Kidney capillary endothelial cell (primary cell): ENCODE results near the gene ADK.
"Not testable (repeated sequence)": the region's sequence is repeated elsewhere in the genome, so short reads cannot be mapped to it uniquely, and the experiment has no call there.

Experiments used
- DNase-seq: peaks from one replicate; pipeline ENCODE4 v3.0.0-alpha.2; 2018; ENCODE audit warnings: low spot score

The ADK gene

GRCh38 chr10:74305730-74306129, 154.7 kb downstream of the ADK start:
- no peak for DNase-seq

DNA sequence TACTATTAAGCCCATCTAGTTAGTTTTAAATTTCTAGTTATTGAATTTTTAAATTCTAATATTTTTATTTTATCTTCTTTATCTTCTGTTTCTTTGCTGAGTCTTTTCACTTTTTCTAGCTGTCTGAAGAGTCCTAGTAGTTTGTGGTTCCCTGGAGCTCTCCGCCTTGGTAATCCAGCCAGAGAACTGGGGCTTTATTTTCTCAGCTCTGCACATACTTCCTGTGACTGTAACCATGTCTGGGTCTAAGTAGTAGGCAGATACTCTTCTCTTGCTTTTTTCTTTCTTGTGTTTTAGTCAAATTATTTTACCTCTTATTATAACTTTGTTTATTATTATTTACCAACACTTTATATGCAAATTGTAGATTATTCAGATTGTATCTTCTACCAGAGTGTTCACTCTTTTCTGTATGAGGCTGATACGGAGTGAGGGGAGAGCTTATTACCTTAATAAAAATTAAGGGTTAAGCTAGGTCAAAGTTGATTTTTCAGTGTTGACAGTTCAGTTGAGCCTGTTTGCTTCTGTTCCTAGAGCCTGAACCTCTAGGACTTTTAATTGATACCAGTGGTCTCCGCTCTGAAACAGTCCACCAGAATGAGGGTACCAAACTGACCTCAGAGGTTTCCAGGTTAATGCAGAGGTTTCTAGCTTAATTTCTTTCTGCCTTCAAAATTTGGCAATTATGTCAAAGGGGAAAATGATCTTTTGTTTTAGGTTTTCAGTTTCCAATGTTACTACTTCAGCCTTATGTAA, 155.4 kb downstream of the ADK start:
- DNase-seq: no peak

GRCh38 chr10:74307061-74307651, 156.1 kb downstream of the ADK start:
- no peak for DNase-seq

- DNase-seq: no peak
These were observed 159.7 kb downstream of the ADK start for GRCh38 chr10:74310652-74311257.

DNA sequence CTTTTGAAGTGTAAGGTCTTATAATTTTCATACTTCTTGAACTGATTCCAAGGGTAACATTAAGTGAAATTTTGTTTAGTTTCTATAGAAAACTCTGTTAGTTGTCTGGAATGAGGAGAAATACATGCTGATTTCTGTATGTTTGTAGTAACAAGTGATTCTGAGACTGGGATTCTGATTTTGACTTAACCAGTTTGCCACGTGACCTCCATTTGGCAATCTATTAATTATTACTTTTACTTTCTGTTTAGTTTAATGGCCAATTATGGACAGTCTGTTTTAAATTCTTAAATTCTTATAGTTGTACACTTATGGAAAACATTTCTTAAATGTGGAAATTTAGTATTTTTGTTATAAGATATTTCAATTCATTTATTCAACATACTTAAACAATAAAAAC, 163.1 kb downstream of the ADK start:
- no peak for DNase-seq

- DNase-seq: no peak
These were observed 169.0 kb downstream of the ADK start for GRCh38 chr10:74320026-74320425.

GRCh38 chr10:74320717-74321116, 169.7 kb downstream of the ADK start:
- DNase-seq: no peak

GRCh38 chr10:74322141-74322540, 171.1 kb downstream of the ADK start:
- no peak for DNase-seq

DNA sequence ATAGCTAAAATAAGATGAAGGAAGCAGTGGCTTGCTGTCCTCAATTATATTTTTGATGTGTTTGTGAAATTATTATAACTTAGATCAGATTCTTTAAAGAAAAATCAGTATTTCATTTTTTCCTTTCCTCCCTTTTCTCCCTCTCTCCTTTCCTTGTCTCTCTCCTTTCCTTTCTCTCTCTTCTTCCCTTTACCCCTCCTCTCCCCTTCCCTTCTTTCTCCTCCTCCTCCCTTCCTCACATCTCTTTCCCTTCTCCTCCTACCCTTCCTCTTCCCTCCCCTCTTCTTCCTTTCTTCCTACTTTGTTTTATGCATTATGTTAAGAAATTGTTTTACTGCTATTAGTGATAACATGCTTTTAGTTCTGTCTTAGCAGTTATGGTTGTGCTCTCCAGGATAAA, 171.5 kb downstream of the ADK start:
- DNase-seq: no peak

DNA sequence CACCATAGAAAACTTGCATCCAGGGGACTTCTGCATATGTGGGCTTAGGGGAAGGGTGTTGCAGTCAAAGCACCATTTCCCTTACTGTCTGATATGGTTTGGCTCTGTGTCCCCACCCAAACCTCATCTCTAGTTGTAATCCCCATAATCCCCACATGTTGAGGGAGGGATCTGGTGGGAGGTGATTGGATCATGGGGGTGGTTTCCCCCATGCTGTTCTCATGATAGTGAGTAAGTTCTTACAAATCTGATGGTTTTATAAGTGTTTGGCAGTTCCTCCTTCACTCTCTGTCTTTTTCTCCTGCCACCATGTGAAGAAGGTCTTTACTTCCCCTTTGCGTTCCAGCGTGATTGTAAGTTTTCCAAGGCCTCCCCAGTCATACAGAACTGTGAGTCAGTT, 177.4 kb downstream of the ADK start:
- DNase-seq: no peak

DNA sequence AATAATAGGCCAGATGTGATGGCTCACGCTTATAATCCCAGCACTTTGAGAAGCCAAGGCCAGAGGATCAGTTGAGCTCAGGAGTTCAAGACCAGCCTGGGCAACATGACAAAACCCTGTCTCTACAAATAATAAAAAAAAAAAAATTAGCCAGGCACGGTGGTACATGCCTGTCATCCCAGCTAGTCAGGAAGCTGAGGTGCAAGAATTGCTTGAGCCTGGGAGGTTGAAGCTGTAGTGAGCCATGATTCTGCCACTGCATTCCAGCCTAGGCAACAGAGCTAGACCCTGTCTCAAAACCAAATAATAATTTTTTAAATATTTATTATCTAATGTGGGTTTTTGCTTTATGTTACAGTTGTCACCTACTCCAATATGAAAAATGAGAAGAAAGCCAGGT, 178.9 kb downstream of the ADK start:
- DNase-seq: no peak

DNA sequence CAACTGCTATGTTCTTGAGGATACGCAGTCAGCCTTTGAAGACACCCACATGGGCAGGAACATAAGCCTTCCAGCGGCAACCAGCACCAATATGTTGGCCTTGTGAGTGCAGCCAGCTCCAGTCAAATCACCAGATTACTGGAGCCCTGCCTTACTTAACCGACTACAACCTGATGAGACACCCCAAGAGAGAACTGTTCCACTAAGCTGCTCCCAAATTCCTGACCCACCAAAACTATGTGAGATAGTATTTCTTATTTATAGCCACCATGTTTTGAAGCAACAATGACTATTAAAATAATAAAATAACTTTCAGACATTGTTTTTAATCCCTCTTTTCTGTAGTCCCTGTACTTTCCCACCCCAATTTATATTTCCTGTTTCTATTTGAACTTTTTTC, 179.6 kb downstream of the ADK start:
- DNase-seq: no peak

GRCh38 chr10:74332398-74332797, 181.4 kb downstream of the ADK start:
- DNase-seq: no peak

DNA sequence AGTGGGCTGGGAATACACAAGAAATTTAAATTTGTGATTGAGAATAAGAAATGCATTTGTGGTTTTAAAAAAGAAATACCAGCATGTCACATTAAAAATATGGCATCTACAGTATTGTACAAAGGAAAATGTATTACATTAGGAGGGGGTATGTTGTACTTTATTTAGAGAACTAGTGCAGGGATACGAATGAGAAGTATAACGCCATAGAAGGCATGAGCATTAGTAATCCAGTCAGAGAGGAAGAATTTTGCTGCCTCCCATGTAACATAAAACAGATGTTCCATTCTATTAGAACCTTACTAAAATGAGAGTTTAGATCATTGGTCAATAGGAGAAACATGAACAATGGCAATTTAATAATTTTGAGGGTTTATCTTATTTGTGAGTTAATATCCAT, 182.2 kb downstream of the ADK start:
- no peak for DNase-seq

DNA sequence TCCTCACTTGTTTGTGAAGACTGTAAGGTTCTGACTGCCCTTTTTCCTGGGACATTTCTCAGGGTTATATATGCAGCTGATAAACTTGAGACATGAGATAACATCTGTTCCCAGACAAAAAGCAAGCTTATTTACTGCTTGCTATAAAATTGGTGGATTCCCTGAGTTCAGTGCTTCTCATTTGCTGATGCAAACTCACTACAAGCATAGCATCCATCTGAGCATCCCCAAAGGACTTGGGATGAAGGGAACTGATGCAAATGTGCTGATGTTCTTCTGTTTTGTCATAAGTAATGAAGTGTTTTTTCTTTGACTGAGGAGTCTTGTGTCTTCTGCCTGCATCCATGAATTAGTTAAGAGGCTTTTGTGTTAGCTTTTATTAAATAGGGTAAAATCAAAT, 183.2 kb downstream of the ADK start:
- DNase-seq: no peak

GRCh38 chr10:74335501-74335900, 184.5 kb downstream of the ADK start:
- DNase-seq: no peak

DNA sequence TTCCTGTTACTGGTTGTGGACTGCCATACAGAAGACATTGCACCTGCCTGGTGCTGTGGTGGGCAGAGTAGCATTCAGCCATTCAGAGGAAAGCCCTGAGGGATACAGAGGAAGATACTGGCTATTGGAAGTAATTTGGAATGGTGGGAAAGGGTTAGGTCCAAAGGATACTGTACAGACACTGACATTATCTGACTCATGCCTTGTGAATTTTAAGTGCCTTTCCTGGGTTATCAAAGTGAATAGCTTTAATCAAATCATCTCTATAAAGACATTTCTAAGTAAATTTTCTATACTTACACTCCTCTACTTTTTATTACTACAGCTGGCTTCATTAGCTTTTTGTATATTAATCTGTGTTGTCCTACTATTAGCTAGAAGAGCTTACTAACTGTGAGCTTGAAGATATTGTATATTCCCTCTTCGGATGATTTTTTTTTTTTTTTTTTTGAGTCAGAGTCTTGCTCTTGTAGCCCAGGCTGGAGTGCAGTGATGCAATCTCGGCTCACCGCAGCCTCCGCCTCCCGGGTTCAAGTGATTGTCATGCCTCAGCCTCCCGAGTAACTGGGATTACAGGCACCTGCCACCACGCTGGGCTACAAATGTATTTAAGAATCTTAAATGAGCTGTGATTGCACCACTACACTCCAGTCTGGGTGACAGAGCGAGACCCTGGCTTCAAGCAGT, 186.5 kb downstream of the ADK start:
- no peak for DNase-seq

DNA sequence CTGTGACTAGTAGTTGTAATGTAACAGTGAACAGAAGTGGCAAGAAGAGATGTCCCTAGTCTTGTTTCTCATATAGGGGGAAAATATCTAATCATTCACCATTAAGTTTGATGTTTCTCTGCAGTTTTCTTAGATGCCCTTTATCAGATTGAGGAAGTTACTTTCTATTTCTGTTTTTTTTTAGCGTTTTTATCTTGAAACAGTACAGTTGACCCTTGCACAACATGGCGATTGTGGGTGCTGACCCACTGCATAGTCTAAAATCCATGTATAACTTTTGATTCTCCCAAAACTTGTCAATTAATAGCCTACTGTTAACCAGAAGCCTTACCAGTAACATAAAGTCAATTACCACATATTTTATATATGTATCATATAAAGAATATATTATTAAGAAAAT, 192.0 kb downstream of the ADK start:
- DNase-seq: no peak

- DNase-seq: no peak
These were observed 192.8 kb downstream of the ADK start for GRCh38 chr10:74343804-74344203.

GRCh38 chr10:74344306-74344705, 193.3 kb downstream of the ADK start:
- DNase-seq: no peak

DNA sequence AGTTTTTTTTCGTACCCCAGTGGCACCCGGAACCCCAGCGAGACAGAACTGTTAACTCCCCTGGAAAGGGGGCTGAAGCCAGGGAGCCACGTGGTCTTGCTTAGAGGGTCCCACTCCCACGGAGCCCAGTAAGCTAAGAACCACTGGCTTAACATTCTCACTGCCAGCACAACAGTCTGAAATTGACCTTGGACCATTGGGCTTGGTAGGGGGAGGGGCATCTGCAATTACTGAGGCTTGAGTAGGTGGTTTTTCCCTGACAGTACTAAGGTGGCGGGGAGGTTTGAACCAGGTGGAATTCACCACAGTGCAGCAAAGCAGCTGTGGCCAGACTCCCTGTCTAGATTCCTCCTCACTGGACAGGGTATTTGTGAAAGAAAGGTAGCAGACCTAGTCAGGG, 196.5 kb downstream of the ADK start:
- no peak for DNase-seq

DNA sequence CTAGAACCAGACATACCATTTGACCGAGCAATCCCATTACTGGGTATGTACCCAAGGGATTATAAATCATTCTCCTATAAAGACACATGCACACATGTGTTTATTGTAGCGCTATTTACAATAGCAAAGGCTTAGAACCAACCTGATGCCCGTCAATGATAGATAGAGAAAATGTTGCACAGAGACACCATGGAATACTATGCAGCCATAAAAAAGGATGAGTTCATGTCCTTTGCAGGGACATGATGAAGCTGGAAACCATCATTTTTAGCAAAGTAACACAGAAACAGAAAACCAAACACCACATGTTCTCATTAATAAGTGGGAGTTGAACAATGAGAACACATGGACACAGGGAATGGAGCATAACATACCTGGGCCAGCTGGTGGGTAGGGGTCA, 202.0 kb downstream of the ADK start:
- not testable (repeated sequence) for DNase-seq

DNA sequence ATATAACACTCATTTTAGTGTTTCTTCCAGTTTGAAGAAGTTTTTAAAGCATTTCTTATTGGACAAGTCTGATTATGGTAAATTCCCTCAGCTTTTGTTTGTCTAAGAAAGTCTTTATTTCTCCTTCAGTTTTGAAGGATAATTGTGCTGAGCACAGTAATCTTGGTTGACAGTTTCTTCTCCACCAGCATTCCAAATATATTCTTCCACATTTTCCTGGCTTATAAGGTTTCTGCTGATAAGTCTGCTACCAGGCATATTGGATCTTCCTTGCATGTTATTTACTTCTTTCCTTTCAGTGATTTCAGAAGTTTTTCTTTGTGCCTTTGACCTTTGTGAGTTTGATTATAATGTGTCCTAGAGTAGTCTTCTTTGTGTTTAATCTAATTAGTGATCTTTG, 210.7 kb downstream of the ADK start:
- DNase-seq: no peak
